ENCODE measurements around the gene SOBP. TPM values are rescaled to one million over a fixed set of nuclear protein-coding genes. Genes with fewer than 3 reads are reported as not detected.
A peak's percentile ranks its signal among the peaks of the same experiment; 100 is the strongest.

SOBP gene
- total and polyA plus RNA-seq, 2 donors (not counting 3 experiments of a cell fraction or from before 2014, with no cell fraction given), result 0.35 to 6.6 TPM

DNA sequence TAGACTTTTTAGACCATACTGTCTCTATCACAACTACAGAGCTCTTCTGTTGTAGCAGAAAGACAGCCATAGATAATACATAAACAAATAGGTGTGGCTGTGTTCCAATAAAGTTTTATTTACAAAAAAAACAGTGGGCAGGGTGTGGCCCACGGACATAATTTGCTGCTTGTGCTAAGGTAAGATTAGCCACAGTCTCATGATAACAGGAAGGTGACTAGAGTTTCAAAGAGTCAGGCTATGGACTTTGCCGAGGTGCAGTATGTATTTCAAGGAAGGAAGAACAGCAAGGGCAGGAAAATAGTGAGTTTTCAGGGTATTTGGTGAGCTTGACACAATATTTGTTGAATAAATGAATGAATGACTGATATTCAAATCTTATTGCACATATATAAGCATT lies 20.2 kb downstream of the SOBP start:
- Histone ChIP-seq H3K9me3 (replicated peaks; ENCODE audit: control insufficient read depth, insufficient read depth, low read length) (no peaks in the 10 kb centered on the region), H3K79me2 (ENCODE audit: control insufficient read depth, insufficient read depth, low read length) (no peaks in the 10 kb centered on the region), H3K9ac (replicated peaks; ENCODE audit: extremely low read depth, insufficient read depth, low read length) (no peak overlapping the region), H3K4me3 (replicated peaks in 1 of 3; ENCODE audit: insufficient read depth in 1 of 3, low read depth in 1 of 3, low read length in 3 of 3) (no peak overlapping the region), H3K27me3 (ENCODE audit: control insufficient read depth in 2 of 2, insufficient read depth in 2 of 2, low read length in 2 of 2) (no peaks in the 10 kb centered on the region), H3K4me1 (ENCODE audit: control insufficient read depth, extremely low read depth, insufficient read depth, low read length) (peaks cover 6% of the 10 kb centered on the region), H3K4me2 (ENCODE audit: insufficient read depth, low read length) (no peak overlapping the region), H4K20me1 (replicated peaks; ENCODE audit: control insufficient read depth, extremely low read depth, insufficient read depth, low read length) (no peaks in the 10 kb centered on the region), H3K36me3 (ENCODE audit: control insufficient read depth in 2 of 2, extremely low read depth in 1 of 2, insufficient read depth in 2 of 2, low read length in 2 of 2) (no peaks in the 10 kb centered on the region), H2AFZ (ENCODE audit: low read depth, low read length) (peak overlapping the region; percentile 21), H3K27ac (ENCODE audit: insufficient read depth, low read depth, low read length) (no peak overlapping the region), H3K9me1 (replicated peaks; ENCODE audit: control insufficient read depth, extremely low read depth, insufficient read depth, low read length) (no peaks in the 10 kb centered on the region)
- no TSS peak for BruUV-seq (replicated peaks)
- DNase-seq (ENCODE audit: low read depth, low spot score) (no peak), FAIRE-seq (no peak)
- TF ChIP-seq JUN (IDR thresholded peaks at IDR 0.05; ENCODE audit: borderline replicate concordance, insufficient read depth, insufficient read length, low read depth), result no peak
- TF ChIP-seq FOS (IDR thresholded peaks at IDR 0.05; ENCODE audit: borderline replicate concordance, insufficient read depth, low read length), result no peak
- TF ChIP-seq MYC (IDR thresholded peaks at IDR 0.05; ENCODE audit: low read depth, low read length), result no peak
- TF ChIP-seq, protein P1, sequence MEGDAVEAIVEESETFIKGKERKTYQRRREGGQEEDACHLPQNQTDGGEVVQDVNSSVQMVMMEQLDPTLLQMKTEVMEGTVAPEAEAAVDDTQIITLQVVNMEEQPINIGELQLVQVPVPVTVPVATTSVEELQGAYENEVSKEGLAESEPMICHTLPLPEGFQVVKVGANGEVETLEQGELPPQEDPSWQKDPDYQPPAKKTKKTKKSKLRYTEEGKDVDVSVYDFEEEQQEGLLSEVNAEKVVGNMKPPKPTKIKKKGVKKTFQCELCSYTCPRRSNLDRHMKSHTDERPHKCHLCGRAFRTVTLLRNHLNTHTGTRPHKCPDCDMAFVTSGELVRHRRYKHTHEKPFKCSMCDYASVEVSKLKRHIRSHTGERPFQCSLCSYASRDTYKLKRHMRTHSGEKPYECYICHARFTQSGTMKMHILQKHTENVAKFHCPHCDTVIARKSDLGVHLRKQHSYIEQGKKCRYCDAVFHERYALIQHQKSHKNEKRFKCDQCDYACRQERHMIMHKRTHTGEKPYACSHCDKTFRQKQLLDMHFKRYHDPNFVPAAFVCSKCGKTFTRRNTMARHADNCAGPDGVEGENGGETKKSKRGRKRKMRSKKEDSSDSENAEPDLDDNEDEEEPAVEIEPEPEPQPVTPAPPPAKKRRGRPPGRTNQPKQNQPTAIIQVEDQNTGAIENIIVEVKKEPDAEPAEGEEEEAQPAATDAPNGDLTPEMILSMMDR (IDR thresholded peaks at IDR 0.05; ENCODE audit: extremely low read depth in 1 of 2, insufficient read depth in 1 of 2, low read depth in 1 of 2, low read length in 2 of 2), result no peak
- no peak for TF ChIP-seq GATA2 (IDR thresholded peaks at IDR 0.05; ENCODE audit: insufficient read depth, insufficient read length, low read depth, low read length)
- TF ChIP-seq, protein P2, sequence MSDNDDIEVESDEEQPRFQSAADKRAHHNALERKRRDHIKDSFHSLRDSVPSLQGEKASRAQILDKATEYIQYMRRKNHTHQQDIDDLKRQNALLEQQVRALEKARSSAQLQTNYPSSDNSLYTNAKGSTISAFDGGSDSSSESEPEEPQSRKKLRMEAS (IDR thresholded peaks at IDR 0.05; ENCODE audit: insufficient read depth, insufficient read length), result no peak
- TF ChIP-seq EZH2 (IDR thresholded peaks at IDR 0.05; ENCODE audit: borderline replicate concordance, low read depth, low read length, severe bottlenecking), result no peak
- no peak for TF ChIP-seq POLR2AphosphoS5 (IDR thresholded peaks at IDR 0.05; ENCODE audit: insufficient read depth, low read depth, low read length)
- no peak for TF ChIP-seq POLR2A (IDR thresholded peaks at IDR 0.05; ENCODE audit: low read depth, low read length)
- intact Hi-C loops (cut with micrococcal nuclease) (no loop called here), dilution Hi-C loops (cut with MboI; ENCODE audit: extremely low pct_ligation_motif_present, low sequenced_read_pairs) (no loop called here)
- POLR2A ChIA-PET, result no interaction called here
- CTCF ChIA-PET, result interaction anchor here (1.2 to 1.6 kb wide), 3 partner anchors 21 to 396 kb away, joined by 3 to 12 read pairs (median 4); partner anchors contain the start of gene SOBP
